Stimulated activated CD4-positive, alpha-beta T cell treated with anti-CD3 and anti-CD28 coated beads, Interleukin-4, amount 100 ng/mL, for 1 hour (primary cell): ENCODE measurements around the gene PLPP4.

Experiments used
- DNase-seq: peaks from one replicate; pipeline ENCODE4 v3.0.0-alpha.2; 2020

PLPP4 gene

GRCh38 chr10:120457431-120458172, 575 bp downstream of the PLPP4 start:
- no peak for DNase-seq

GRCh38 chr10:120458432-120458831, 1.4 kb downstream of the PLPP4 start:
- no peak for DNase-seq

GRCh38 chr10:120459185-120459584, 2.2 kb downstream of the PLPP4 start:
- DNase-seq = no peak

- no peak for DNase-seq
Observed at GRCh38 chr10:120460186-120460585, 3.2 kb downstream of the PLPP4 start.

GRCh38 chr10:120460776-120461175, 3.7 kb downstream of the PLPP4 start:
- DNase-seq = no peak

- DNase-seq = no peak
Observed at GRCh38 chr10:120462018-120462682, 5.1 kb downstream of the PLPP4 start.

GRCh38 chr10:120465138-120465537, 8.1 kb downstream of the PLPP4 start:
- DNase-seq = no peak

GRCh38 chr10:120466006-120466405, 9.0 kb downstream of the PLPP4 start:
- DNase-seq = no peak

GRCh38 chr10:120473593-120473992, 16.6 kb downstream of the PLPP4 start:
- DNase-seq = no peak

- no peak for DNase-seq
Observed at GRCh38 chr10:120474956-120475355, 17.9 kb downstream of the PLPP4 start.

- no peak for DNase-seq
Observed at GRCh38 chr10:120475844-120476791, 19.1 kb downstream of the PLPP4 start.

- DNase-seq = no peak
Observed at GRCh38 chr10:120477021-120477742, 20.2 kb downstream of the PLPP4 start.

GRCh38 chr10:120477743-120478141, 20.7 kb downstream of the PLPP4 start:
- DNase-seq = no peak

GRCh38 chr10:120478386-120478785, 21.4 kb downstream of the PLPP4 start:
- no peak for DNase-seq

GRCh38 chr10:120479506-120479905, 22.5 kb downstream of the PLPP4 start:
- DNase-seq = no peak

GRCh38 chr10:120480065-120480600, 23.1 kb downstream of the PLPP4 start:
- no peak for DNase-seq

GRCh38 chr10:120480848-120481247, 23.8 kb downstream of the PLPP4 start:
- no peak for DNase-seq

GRCh38 chr10:120483006-120483405, 26.0 kb downstream of the PLPP4 start:
- no peak for DNase-seq

GRCh38 chr10:120483651-120484301, 26.7 kb downstream of the PLPP4 start:
- DNase-seq = no peak

- no peak for DNase-seq
Observed at GRCh38 chr10:120485946-120486345, 28.9 kb downstream of the PLPP4 start.

GRCh38 chr10:120486671-120487205, 29.7 kb downstream of the PLPP4 start:
- no peak for DNase-seq

- no peak for DNase-seq
Observed at GRCh38 chr10:120490288-120490687, 33.3 kb downstream of the PLPP4 start.
